Epithelial cell of esophagus (primary cell): ENCODE measurements around the gene AIPL1.

Experiments used
- DNase-seq: peaks from one replicate; pipeline ENCODE4 v3.0.0; 2010; ENCODE audit warnings: low read depth
- H3K4me3 ChIP-seq: 2 replicates; pipeline ENCODE4 v1.5.1; 2011; ENCODE audit warnings: mild to moderate bottlenecking, low read length, control low read depth
- CTCF ChIP-seq: IDR thresholded peaks from 2 replicates; pipeline ENCODE4 v1.5.1; 2011; ENCODE audit warnings: low read depth, mild to moderate bottlenecking, low read length, control low read depth, inconsistent platforms; ENCODE audit not compliant: insufficient read depth; ENCODE audit errors: missing control alignments

AIPL1 gene

GRCh38 chr17:6393351-6393952, 41.5 kb downstream of the AIPL1 start:
- DNase-seq: no peak
- H3K4me3 ChIP-seq: no peak overlapping the region

DNA sequence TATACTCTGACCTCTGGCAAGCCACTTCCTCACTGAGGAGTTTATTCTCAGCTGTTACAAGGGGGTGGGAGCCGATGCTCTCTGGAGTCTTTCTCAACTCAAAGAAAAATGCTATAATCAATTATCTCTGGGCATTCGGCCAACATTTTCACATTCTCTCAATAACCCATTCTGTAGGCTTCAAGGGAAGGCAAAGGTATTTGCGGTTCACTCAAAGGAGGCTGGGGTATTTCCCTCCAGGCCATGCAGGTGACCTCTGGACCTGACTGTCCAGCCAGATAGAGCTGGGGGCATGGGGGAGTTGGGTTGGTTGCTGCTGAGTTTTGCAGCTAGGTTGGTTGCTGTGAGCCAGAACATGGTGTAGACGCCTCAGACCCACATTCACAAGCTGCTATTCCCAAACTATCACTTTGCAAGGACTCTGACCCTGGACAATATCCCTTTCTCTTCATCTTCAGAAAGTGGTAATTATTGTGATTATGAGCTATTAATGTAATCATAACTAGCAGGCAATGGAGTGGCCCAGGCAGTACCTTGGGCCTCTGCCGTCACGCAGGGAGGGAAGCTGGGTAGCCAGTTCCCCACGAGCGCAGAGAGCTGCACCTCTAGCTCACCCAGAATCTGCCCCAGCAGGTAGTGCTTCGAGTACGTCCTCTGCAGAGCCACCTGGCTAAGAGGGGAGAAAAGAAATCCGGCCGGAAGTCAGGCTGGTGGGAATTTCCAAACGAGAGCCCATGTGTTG, 42.1 kb downstream of the AIPL1 start:
- TF ChIP-seq CTCF: no peak

More at GRCh38 chr17:6393351-6393952, 41.5 kb downstream of the AIPL1 start:
- no peak for TF ChIP-seq CTCF

DNA sequence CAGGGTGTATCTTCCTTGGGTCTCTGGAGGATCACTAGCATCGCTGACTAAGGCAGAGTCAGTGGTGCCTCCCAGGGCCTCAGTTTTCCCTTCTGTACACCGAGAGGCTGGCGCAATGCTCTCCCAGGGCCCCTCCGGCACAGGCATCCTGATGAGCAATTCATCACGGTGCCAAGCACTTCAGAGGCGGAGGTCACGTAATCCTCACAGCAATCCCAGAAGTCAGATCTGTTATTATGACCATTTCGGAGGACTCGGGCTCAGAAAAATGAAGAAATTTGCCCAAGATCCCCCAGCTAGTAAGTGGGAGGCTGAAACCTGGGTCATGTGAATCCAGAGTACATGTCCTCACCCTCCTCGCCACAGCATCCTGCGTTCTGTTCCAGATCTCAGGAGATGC, 46.5 kb downstream of the AIPL1 start:
- DNase-seq: no peak
- no peak overlapping the region for H3K4me3 ChIP-seq
- TF ChIP-seq CTCF: no peak

More for the DNA sequence above, 42.1 kb downstream of the AIPL1 start:
- no peak for DNase-seq
- H3K4me3 ChIP-seq: no peak overlapping the region

- TF ChIP-seq CTCF: no peak
- H3K4me3 ChIP-seq: no peak overlapping the region
- no peak for DNase-seq
Observed at GRCh38 chr17:6387858-6388257, 47.1 kb downstream of the AIPL1 start.

- no peak for TF ChIP-seq CTCF
- no peak overlapping the region for H3K4me3 ChIP-seq
- no peak for DNase-seq
Observed at GRCh38 chr17:6387442-6387841, 47.5 kb downstream of the AIPL1 start.

GRCh38 chr17:6386041-6386630, 48.8 kb downstream of the AIPL1 start:
- DNase-seq: no peak
- no peak for TF ChIP-seq CTCF

More at GRCh38 chr17:6386041-6386630, 48.8 kb downstream of the AIPL1 start:
- no peak overlapping the region for H3K4me3 ChIP-seq
